HepG2 (cell line): ENCODE measurements around the gene SPHK1. TPM values are rescaled to one million over a fixed set of nuclear protein-coding genes. Genes with fewer than 3 reads are reported as not detected.

Experiments used
- ARID5B ChIP-seq: IDR thresholded peaks from 2 replicates; pipeline ENCODE4 v1.4.0; 2020; ENCODE audit warnings: mild to moderate bottlenecking, missing genetic modification reagents
- ATF7 ChIP-seq, 2 experiments: fragments of 450-650 bp in 1 of 2; sonication (generic) in 1 of 2; formaldehyde crosslinking in 1 of 2; IDR thresholded peaks; 2 replicates each; pipeline versions ENCODE4 v1.4.0 to v1.6.1; 2016 to 2020; ENCODE audit warnings: antibody characterized with exemption in 1 of 2, mild to moderate bottlenecking in 1 of 2, missing genetic modification reagents in 1 of 2
- DPF2 ChIP-seq: sonication (generic); formaldehyde crosslinking; IDR thresholded peaks from 2 replicates; pipeline ENCODE4 v1.4.0; 2020; ENCODE audit warnings: mild to moderate bottlenecking, low read depth, missing genetic modification reagents, borderline replicate concordance
- EP300 ChIP-seq, 3 experiments: sonication (generic) in 1 of 3; formaldehyde crosslinking in 1 of 3; IDR thresholded peaks; 2 replicates each; pipeline versions ENCODE4 v1.5.1 to v1.6.1; 2011 to 2020; ENCODE audit warnings: low read depth in 2 of 3, low read length in 2 of 3, borderline replicate concordance in 1 of 3, improper control_type of control experiment in 1 of 3, mild to moderate bottlenecking in 1 of 3, missing genetic modification reagents in 1 of 3, moderate library complexity in 1 of 3
- JARID2 ChIP-seq: sonication (generic); formaldehyde crosslinking; IDR thresholded peaks from 2 replicates; pipeline ENCODE4 v1.8.1; 2023; ENCODE audit warnings: missing genetic modification reagents, inconsistent platforms; ENCODE audit not compliant: insufficient replicate concordance
- NFRKB ChIP-seq: fragments of 450-650 bp; IDR thresholded peaks from 2 replicates; pipeline ENCODE4 v1.6.1; 2017
- SMC3 ChIP-seq: IDR thresholded peaks from 2 replicates; pipeline ENCODE4 v1.6.1; 2011; ENCODE audit warnings: low read length, improper control_type of control experiment
- STAG1 ChIP-seq: sonication (generic); formaldehyde crosslinking; IDR thresholded peaks from 2 replicates; pipeline ENCODE4 v1.4.0; 2020; ENCODE audit warnings: missing genetic modification reagents
- THAP11 ChIP-seq: IDR thresholded peaks from 2 replicates; pipeline ENCODE4 v1.6.1; 2016; ENCODE audit warnings: missing biosample characterization, missing genetic modification reagents
- ZBTB20 ChIP-seq: sonication (generic); formaldehyde crosslinking; IDR thresholded peaks from 2 replicates; pipeline ENCODE4 v1.8.1; 2023; ENCODE audit warnings: missing genetic modification reagents, low read depth, mild to moderate bottlenecking, borderline replicate concordance
- ZFP62 ChIP-seq: sonication (generic); formaldehyde crosslinking; IDR thresholded peaks from 2 replicates; pipeline ENCODE4 v1.4.0; 2020; ENCODE audit warnings: missing genetic modification reagents
- ZNF207 ChIP-seq: fragments of 450-650 bp; IDR thresholded peaks from 2 replicates; pipeline ENCODE4 v1.6.1; 2016; ENCODE audit warnings: antibody characterized with exemption, borderline replicate concordance
- ZNF629 ChIP-seq: sonication (generic); formaldehyde crosslinking; conservative IDR thresholded peaks from 2 replicates; pipeline ENCODE4 v1.5.0; 2020; ENCODE audit warnings: missing genetic modification reagents
- ZNF788 ChIP-seq: sonication (generic); formaldehyde crosslinking; IDR thresholded peaks from 2 replicates; pipeline ENCODE4 v1.5.0; 2020; ENCODE audit warnings: mild to moderate bottlenecking, missing genetic modification reagents, borderline replicate concordance
- ZNF816 ChIP-seq: sonication (generic); formaldehyde crosslinking; IDR thresholded peaks from 2 replicates; pipeline ENCODE4 v1.8.0; 2022; ENCODE audit warnings: missing genetic modification reagents, mild to moderate bottlenecking, borderline replicate concordance
- ZNF850 ChIP-seq: sonication (generic); formaldehyde crosslinking; conservative IDR thresholded peaks from 2 replicates; pipeline ENCODE4 v1.9.0; 2021; ENCODE audit warnings: mild to moderate bottlenecking, missing genetic modification reagents
- polyA plus RNA-seq, 8 experiments: library from polyadenylated mRNA; depleted of rRNA in 3 of 8; stranded (reverse) in 7 of 8; unstranded in 1 of 8; fragments of >200 nt; fragmentation: Illumina TruSeq in 4 of 8; extraction: Trizol in 4 of 8; gene quantifications; 2 replicates each; pipeline versions ENCODE4 v1.2.1 to v1.2.3, GENCODE V29; 2011 to 2016; ENCODE audit warnings: low read depth in 4 of 8, missing spikeins in 1 of 8, mixed read lengths in 1 of 8; ENCODE audit not compliant: insufficient read depth in 1 of 8
- total RNA-seq, 5 experiments: library from RNA; depleted of rRNA; stranded (reverse); fragments of >200 nt; fragmentation: Illumina TruSeq; extraction: Trizol; gene quantifications; 2 replicates each; pipeline ENCODE4 v1.2.3, GENCODE V29; 2016; ENCODE audit warnings: low read depth in 1 of 5
- TF ChIP-seq, protein P1 (sequence below): sonication (generic); formaldehyde crosslinking; IDR thresholded peaks from 2 replicates; pipeline ENCODE4 v1.4.0; 2020; ENCODE audit warnings: mild to moderate bottlenecking, low read depth, missing genetic modification reagents
- TF ChIP-seq, protein P2 (sequence below): sonication (generic); formaldehyde crosslinking; conservative IDR thresholded peaks from 2 replicates; pipeline ENCODE4 v1.4.0; 2020; ENCODE audit warnings: mild to moderate bottlenecking, missing genetic modification reagents, moderate library complexity
- TF ChIP-seq, protein P3 (sequence below): sonication (generic); formaldehyde crosslinking; IDR thresholded peaks from 2 replicates; pipeline ENCODE4 v1.5.0; 2020; ENCODE audit warnings: missing genetic modification reagents

Gene SPHK1
- total and polyA plus RNA-seq, 2 of the 13 experiments (the other 11 are each of a cell fraction or from before 2014, with no cell fraction given), result 129 to 160 TPM

DNA sequence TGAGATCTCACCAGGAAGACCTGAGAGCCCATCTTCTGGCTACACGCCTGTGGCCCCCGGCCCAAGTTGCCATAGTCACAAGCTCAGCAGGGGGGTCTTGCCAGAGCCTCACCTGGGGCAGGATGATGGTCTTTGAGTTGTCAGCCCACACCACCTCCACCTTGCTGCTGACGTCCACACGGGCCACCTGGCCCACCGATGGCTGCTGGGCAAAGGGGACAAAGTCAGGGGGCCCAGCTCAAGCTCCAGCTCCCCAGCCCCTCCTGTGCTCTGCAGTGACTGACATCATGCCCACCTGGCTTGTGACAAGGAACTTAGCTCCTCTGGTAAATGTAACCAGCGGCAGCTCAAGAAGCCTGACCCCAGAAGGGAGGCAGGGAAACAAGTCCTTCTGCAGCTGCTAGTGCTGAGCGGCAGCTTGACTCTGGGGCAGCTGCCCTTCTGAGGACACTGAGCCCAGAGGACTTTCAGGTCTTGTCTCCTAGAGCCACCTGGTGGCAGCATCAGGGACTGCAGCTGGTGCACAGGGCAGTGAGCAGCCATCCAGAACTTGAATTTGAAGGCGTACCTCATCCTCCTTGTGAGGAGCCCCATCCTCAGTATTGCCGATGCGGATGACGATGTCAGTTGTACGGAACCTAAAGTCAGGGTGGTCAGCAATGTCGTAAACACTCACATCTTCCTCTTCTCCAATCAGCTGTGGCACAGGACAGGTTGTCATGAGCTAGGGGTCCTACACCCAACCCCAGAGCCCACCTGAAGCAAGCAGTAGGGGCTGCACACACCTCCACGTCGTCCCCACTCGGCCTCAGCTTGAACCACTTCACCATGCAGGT lies 13.5 kb downstream of the SPHK1 start (continued):
- no peak for TF ChIP-seq EP300 (IDR thresholded peaks at IDR 0.05; ENCODE audit: low read depth in 2 of 2, low read length in 2 of 2)
- peak; percentile 42; the same call in 1 of the 2 replicates for TF ChIP-seq EP300 (CRISPR knock-in tag; IDR thresholded peaks at IDR 0.05; ENCODE audit: borderline replicate concordance)
- TF ChIP-seq ZNF207, result no peak
- peak; percentile 99 for TF ChIP-seq STAG1 (CRISPR knock-in tag)
- TF ChIP-seq ARID5B, result peak; percentile 45; the same call in 1 of the 2 replicates
- TF ChIP-seq ZNF816, result no peak
- TF ChIP-seq, protein P1, sequence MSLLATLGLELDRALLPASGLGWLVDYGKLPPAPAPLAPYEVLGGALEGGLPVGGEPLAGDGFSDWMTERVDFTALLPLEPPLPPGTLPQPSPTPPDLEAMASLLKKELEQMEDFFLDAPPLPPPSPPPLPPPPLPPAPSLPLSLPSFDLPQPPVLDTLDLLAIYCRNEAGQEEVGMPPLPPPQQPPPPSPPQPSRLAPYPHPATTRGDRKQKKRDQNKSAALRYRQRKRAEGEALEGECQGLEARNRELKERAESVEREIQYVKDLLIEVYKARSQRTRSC (CRISPR knock-in tag), result 0 out of 2 replicates have a peak, but pooled peaks have one; percentile 79
- TF ChIP-seq, protein P2, sequence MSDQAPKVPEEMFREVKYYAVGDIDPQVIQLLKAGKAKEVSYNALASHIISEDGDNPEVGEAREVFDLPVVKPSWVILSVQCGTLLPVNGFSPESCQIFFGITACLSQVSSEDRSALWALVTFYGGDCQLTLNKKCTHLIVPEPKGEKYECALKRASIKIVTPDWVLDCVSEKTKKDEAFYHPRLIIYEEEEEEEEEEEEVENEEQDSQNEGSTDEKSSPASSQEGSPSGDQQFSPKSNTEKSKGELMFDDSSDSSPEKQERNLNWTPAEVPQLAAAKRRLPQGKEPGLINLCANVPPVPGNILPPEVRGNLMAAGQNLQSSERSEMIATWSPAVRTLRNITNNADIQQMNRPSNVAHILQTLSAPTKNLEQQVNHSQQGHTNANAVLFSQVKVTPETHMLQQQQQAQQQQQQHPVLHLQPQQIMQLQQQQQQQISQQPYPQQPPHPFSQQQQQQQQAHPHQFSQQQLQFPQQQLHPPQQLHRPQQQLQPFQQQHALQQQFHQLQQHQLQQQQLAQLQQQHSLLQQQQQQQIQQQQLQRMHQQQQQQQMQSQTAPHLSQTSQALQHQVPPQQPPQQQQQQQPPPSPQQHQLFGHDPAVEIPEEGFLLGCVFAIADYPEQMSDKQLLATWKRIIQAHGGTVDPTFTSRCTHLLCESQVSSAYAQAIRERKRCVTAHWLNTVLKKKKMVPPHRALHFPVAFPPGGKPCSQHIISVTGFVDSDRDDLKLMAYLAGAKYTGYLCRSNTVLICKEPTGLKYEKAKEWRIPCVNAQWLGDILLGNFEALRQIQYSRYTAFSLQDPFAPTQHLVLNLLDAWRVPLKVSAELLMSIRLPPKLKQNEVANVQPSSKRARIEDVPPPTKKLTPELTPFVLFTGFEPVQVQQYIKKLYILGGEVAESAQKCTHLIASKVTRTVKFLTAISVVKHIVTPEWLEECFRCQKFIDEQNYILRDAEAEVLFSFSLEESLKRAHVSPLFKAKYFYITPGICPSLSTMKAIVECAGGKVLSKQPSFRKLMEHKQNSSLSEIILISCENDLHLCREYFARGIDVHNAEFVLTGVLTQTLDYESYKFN, result peak; percentile 24; the same call in 1 of the 2 replicates
- no peak for TF ChIP-seq DPF2
- peak; percentile 48; the same call in 1 of the 2 replicates for TF ChIP-seq ZNF788 (CRISPR knock-in tag)
- no peak for TF ChIP-seq NFRKB
- no peak for TF ChIP-seq ZNF629
- no peak for TF ChIP-seq ATF7 (IDR thresholded peaks at IDR 0.05)
- TF ChIP-seq ATF7 (CRISPR knock-in tag; IDR thresholded peaks at IDR 0.05), result no peak
- peak; percentile 96 for TF ChIP-seq SMC3
- TF ChIP-seq THAP11 (CRISPR knock-in tag), result 0 out of 2 replicates have a peak, but pooled peaks have one; percentile 37
- TF ChIP-seq ZFP62 (CRISPR knock-in tag), result 0 out of 2 replicates have a peak, but pooled peaks have one; percentile 64
- TF ChIP-seq ZNF850 (CRISPR knock-in tag), result no peak
- TF ChIP-seq JARID2 (CRISPR knock-in tag), result peak; percentile 68
- TF ChIP-seq, protein P3, sequence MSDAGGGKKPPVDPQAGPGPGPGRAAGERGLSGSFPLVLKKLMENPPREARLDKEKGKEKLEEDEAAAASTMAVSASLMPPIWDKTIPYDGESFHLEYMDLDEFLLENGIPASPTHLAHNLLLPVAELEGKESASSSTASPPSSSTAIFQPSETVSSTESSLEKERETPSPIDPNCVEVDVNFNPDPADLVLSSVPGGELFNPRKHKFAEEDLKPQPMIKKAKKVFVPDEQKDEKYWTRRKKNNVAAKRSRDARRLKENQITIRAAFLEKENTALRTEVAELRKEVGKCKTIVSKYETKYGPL (CRISPR knock-in tag), result no peak
- no peak for TF ChIP-seq ZBTB20 (CRISPR knock-in tag)
